Effector CD8-positive, alpha-beta T cell (primary cell): Measurements from ENCODE around the gene BMP5.

Source experiments
- DNase-seq: peaks from one replicate; lab custom pipeline; 2025; lab: John Stamatoyannopoulos, UW

Gene BMP5

GRCh38 chr6:55811074-55811473, 64.3 kb downstream of the BMP5 start:
- no peak for DNase-seq

- DNase-seq, result no peak
These were observed 73.1 kb downstream of the BMP5 start for GRCh38 chr6:55802259-55802658.

- DNase-seq, result no peak
These were observed 76.8 kb downstream of the BMP5 start for GRCh38 chr6:55798571-55798970.

GRCh38 chr6:55794136-55794812, 81.1 kb downstream of the BMP5 start:
- DNase-seq, result no peak

- no peak for DNase-seq
These were observed 90.1 kb downstream of the BMP5 start for GRCh38 chr6:55785273-55785672.

GRCh38 chr6:55782275-55782674, 93.1 kb downstream of the BMP5 start:
- no peak for DNase-seq

GRCh38 chr6:55778705-55779104, 96.7 kb downstream of the BMP5 start:
- no peak for DNase-seq

GRCh38 chr6:55777469-55777868, 97.9 kb downstream of the BMP5 start:
- DNase-seq, result no peak

GRCh38 chr6:55776113-55776512, 99.3 kb downstream of the BMP5 start:
- DNase-seq, result no peak

GRCh38 chr6:55775029-55775318, 100.4 kb downstream of the BMP5 start:
- DNase-seq, result no peak

GRCh38 chr6:55774286-55775028, 100.9 kb downstream of the BMP5 start:
- DNase-seq, result no peak

GRCh38 chr6:55773620-55774216, 101.7 kb downstream of the BMP5 start:
- no peak for DNase-seq

GRCh38 chr6:55772730-55773129, 102.7 kb downstream of the BMP5 start:
- DNase-seq, result no peak

GRCh38 chr6:55759536-55759935, 115.9 kb downstream of the BMP5 start:
- no peak for DNase-seq

GRCh38 chr6:55758156-55758937, 117.0 kb downstream of the BMP5 start:
- no peak for DNase-seq

- DNase-seq, result no peak
These were observed 118.8 kb downstream of the BMP5 start for GRCh38 chr6:55756531-55757031.

GRCh38 chr6:55748880-55749279, 126.5 kb downstream of the BMP5 start:
- no peak for DNase-seq

GRCh38 chr6:55746473-55746872, 128.9 kb downstream of the BMP5 start:
- DNase-seq, result no peak

GRCh38 chr6:55734256-55734655, 141.1 kb downstream of the BMP5 start:
- no peak for DNase-seq

- DNase-seq, result no peak
These were observed 145.7 kb downstream of the BMP5 start for GRCh38 chr6:55729665-55730064.

GRCh38 chr6:55726144-55726543, 149.2 kb downstream of the BMP5 start:
- DNase-seq, result no peak

- DNase-seq, result no peak
These were observed 160.6 kb downstream of the BMP5 start for GRCh38 chr6:55714831-55715230.
